ENCODE results near the gene SLC4A7. TPM values are rescaled to one million over a fixed set of nuclear protein-coding genes. Genes with fewer than 3 reads are reported as not detected.

Gene SLC4A7
- polyA plus RNA-seq, 3 donors: 1.3 to 7.6 (median 1.8) TPM

- 87 to 89% (median 87%) methylated on average over 1 of the region's 1 CpG for WGBS, 3 donors
- no peak overlapping the region for H3K27ac ChIP-seq (ENCODE audit: low read depth, low read length)
Observed at GRCh38 chr3:27500035-27500434, 15.9 kb upstream of the SLC4A7 start.

GRCh38 chr3:27494784-27495183, 10.6 kb upstream of the SLC4A7 start:
- no peak overlapping the region for H3K27ac ChIP-seq (ENCODE audit: low read depth, low read length)

GRCh38 chr3:27488821-27489220, 4.6 kb upstream of the SLC4A7 start:
- no peak overlapping the region for H3K27ac ChIP-seq (ENCODE audit: low read depth, low read length)
- 91 to 98% (median 96%) methylated on average over 2 of the region's 2 CpGs for WGBS, 3 donors

- 61 to 65% (median 63%) methylated on average over 1 of the region's 1 CpG for WGBS, 3 donors
Observed at GRCh38 chr3:27487383-27487782, 3.2 kb upstream of the SLC4A7 start.

GRCh38 chr3:27486336-27486735, 2.2 kb upstream of the SLC4A7 start:
- WGBS, 3 donors: 81 to 87% (median 82%) methylated on average over 7 of the region's 7 CpGs

More at GRCh38 chr3:27487383-27487782, 3.2 kb upstream of the SLC4A7 start:
- H3K27ac ChIP-seq (ENCODE audit: low read depth, low read length): no peak overlapping the region

GRCh38 chr3:27485866-27486265, 1.7 kb upstream of the SLC4A7 start:
- H3K27ac ChIP-seq (ENCODE audit: low read depth, low read length): no peak overlapping the region
- 68 to 93% (median 80%) methylated on average over 5 of the region's 5 CpGs for WGBS, 3 donors

More at GRCh38 chr3:27486336-27486735, 2.2 kb upstream of the SLC4A7 start:
- no peak overlapping the region for H3K27ac ChIP-seq (ENCODE audit: low read depth, low read length)

- 0 to 1% (median 0%) methylated on average over 36 to 75 of the region's 75 CpGs for WGBS, 3 donors
- H3K27ac ChIP-seq (ENCODE audit: low read depth, low read length): no peak overlapping the region
Observed at GRCh38 chr3:27483117-27484014, 818 bp downstream of the SLC4A7 start.

GRCh38 chr3:27479806-27480543, 4.2 kb downstream of the SLC4A7 start:
- 77 to 90% (median 87%) methylated on average over 2 of the region's 2 CpGs for WGBS, 3 donors
- no peak overlapping the region for H3K27ac ChIP-seq (ENCODE audit: low read depth, low read length)

- WGBS, 3 donors: 66 to 89% (median 75%) methylated on average over 6 of the region's 6 CpGs
- no peak overlapping the region for H3K27ac ChIP-seq (ENCODE audit: low read depth, low read length)
Observed at GRCh38 chr3:27471923-27472550, 12.1 kb downstream of the SLC4A7 start.

GRCh38 chr3:27468283-27468886, 15.8 kb downstream of the SLC4A7 start:
- no peak overlapping the region for H3K27ac ChIP-seq (ENCODE audit: low read depth, low read length)
- 97 to 98% (median 98%) methylated on average over 5 of the region's 5 CpGs for WGBS, 3 donors

- WGBS, 3 donors: 13 to 17% (median 14%) methylated on average over 3 of the region's 3 CpGs
- no peak overlapping the region for H3K27ac ChIP-seq (ENCODE audit: low read depth, low read length)
Observed at GRCh38 chr3:27467545-27467944, 16.6 kb downstream of the SLC4A7 start.

GRCh38 chr3:27464646-27465045, 19.5 kb downstream of the SLC4A7 start:
- WGBS, 3 donors: 97 to 99% (median 98%) methylated on average over 19 of the region's 19 CpGs
- H3K27ac ChIP-seq (ENCODE audit: low read depth, low read length): no peak overlapping the region

GRCh38 chr3:27462228-27462627, 22.0 kb downstream of the SLC4A7 start:
- H3K27ac ChIP-seq (ENCODE audit: low read depth, low read length): no peak overlapping the region
- WGBS, 3 donors: 94 to 98% (median 97%) methylated on average over 8 of the region's 8 CpGs

GRCh38 chr3:27458929-27459328, 25.3 kb downstream of the SLC4A7 start:
- WGBS, 3 donors: 63 to 71% (median 64%) methylated on average over 6 of the region's 6 CpGs
- no peak overlapping the region for H3K27ac ChIP-seq (ENCODE audit: low read depth, low read length)

GRCh38 chr3:27456554-27456953, 27.6 kb downstream of the SLC4A7 start:
- 79 to 83% (median 81%) methylated on average over 2 of the region's 2 CpGs for WGBS, 3 donors
- H3K27ac ChIP-seq (ENCODE audit: low read depth, low read length): no peak overlapping the region

- no peak overlapping the region for H3K27ac ChIP-seq (ENCODE audit: low read depth, low read length)
Observed at GRCh38 chr3:27454914-27455313, 29.3 kb downstream of the SLC4A7 start.

- 88 to 93% (median 89%) methylated on average over 3 of the region's 3 CpGs for WGBS, 3 donors
- no peak overlapping the region for H3K27ac ChIP-seq (ENCODE audit: low read depth, low read length)
Observed at GRCh38 chr3:27454461-27454860, 29.7 kb downstream of the SLC4A7 start.

GRCh38 chr3:27452368-27453090, 31.7 kb downstream of the SLC4A7 start:
- WGBS, 3 donors: 91 to 97% (median 96%) methylated on average over 1 of the region's 1 CpG

More at GRCh38 chr3:27452368-27453090, 31.7 kb downstream of the SLC4A7 start:
- no peak overlapping the region for H3K27ac ChIP-seq (ENCODE audit: low read depth, low read length)

Data from adipose tissue (tissue), 3 donors.